Measurements from ENCODE around the gene EYS.
"Not testable (repeated sequence)": the region's sequence is repeated elsewhere in the genome, so short reads cannot be mapped to it uniquely, and the experiment has no call there.

Gene EYS

DNA sequence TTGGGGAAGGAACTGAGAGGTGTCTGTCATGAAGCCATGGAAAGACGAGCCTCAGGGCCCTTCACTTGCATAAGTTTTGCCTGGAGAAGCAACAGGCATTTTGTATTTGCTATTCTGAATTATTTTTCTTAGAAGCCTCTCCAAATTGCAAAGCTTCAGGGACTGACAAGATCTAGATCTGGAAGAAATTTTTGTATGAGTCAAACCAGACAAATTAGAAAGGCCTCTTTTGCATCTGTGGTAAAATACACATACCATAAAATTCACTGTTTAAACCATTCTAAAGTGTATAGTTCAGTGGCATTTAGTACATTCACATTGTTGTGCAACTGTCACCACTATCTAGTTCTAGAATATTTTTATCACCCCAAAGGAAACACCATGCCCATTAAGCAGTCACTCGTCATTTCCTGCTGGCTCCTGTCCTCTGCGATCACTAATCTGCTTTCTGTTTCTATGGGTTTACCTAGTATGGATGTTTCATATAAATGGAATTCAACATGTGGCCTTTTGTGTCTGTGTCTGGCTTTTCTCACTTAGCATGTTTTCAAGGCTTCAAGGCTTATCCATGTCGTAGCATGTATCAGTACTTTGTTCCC, 1802.3 kb downstream of the EYS start:
- no peak for DNase-seq (ENCODE audit: low read depth)

GRCh38 chr6:63899550-63899949, 1807.5 kb downstream of the EYS start:
- no peak for DNase-seq (ENCODE audit: low read depth)

- no peak for DNase-seq (ENCODE audit: low read depth)
Observed at GRCh38 chr6:63897952-63898351, 1809.1 kb downstream of the EYS start.

GRCh38 chr6:63897459-63897858, 1809.6 kb downstream of the EYS start:
- no peak for DNase-seq (ENCODE audit: low read depth)

- DNase-seq (ENCODE audit: low read depth): no peak
Observed at GRCh38 chr6:63888416-63888815, 1818.6 kb downstream of the EYS start.

DNA sequence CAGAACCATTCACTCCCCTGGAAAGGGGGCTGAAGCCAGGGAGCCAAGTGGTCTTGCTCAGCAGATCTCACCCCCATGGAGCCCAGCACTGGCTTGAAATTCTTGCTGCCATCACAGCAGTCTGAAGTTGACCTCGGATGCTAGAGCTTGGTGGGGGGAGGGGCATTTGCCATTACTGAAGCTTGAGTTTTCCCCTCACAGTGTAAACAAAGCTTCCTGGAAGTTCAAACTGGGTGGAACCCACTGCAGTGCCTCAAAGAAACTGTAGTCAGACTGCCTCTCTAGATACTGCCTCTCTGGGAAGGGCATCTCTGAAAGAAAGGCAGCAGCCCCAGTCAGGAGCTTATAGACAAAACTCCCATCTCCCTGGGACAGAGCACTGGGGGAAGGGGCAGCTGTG, 1819.2 kb downstream of the EYS start:
- DNase-seq (ENCODE audit: low read depth): not testable (repeated sequence)

DNA sequence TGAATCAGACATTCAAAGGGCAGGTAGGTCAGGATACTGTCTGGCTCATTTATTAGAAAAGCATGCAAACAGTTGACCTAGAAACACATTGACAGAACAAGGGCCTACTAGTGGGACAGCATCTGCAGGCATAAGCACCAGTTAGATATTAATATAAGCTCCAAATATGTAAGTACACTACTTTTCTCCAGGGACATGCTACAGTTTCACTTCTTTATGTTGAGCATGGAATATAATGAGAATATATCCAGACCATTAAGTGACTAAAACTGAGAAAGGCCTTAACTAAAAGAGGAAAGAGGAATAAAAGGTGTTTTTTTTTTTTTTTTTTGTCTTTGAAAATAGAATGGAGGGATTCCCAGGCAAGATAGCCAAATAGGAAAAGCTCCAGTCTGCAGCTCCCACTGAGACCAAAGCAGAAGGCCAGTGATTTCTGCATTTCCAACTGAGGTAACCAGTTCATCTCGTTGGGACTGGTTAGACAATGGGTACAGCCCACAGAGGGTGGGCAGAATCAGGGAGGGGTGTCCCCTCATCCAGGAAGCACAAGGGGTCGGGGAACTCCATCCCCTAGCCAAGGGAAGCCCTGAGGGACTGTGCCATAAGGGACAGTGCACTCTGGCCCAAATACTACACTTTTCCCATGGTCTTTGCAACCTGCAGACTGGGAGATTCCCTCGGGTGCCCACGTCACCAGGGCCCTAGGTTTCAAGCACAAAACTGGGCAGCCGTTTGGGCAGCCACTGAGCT, 1819.8 kb downstream of the EYS start:
- DNase-seq (ENCODE audit: low read depth): no peak

DNA sequence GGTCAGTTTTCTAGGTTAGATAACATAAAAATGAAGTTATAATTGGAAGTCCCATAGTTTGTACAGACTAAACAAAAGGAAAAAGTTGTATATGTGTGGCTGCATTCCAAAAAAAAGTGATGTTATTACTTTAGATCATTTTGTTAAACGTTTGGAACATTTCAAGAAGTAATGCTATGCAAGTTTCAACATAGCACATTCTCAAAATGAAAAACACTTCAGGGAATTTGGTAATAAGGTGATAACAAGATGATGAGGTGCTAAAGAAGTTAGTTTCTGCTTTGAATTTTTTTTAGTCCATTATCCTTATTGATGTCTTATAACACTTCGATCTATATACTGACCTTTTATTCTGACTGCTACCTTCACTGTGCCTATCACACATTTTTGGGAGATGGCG, 1820.7 kb downstream of the EYS start:
- DNase-seq (ENCODE audit: low read depth): no peak

DNA sequence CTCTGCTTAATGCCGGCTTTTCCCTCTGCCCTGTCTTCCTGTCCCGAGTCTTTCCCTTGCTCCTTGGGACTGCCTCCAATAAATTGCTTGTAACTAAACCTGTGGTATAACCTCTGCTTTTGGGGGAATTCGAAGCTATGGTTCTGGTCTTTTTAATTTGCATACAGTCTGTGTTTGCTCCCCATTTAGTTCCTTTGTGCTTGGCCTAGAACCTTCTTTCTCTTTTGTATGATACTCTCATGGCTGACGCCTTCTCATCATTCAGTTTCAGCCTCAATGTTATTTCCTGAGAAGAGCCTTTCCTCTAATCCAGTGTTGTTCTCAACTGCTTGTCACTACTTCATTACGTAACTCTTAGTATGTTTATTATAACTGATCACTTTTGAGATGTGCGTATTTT, 1823.4 kb downstream of the EYS start:
- no peak for DNase-seq (ENCODE audit: low read depth)

GRCh38 chr6:63882208-63882607, 1824.8 kb downstream of the EYS start:
- no peak for DNase-seq (ENCODE audit: low read depth)

DNA sequence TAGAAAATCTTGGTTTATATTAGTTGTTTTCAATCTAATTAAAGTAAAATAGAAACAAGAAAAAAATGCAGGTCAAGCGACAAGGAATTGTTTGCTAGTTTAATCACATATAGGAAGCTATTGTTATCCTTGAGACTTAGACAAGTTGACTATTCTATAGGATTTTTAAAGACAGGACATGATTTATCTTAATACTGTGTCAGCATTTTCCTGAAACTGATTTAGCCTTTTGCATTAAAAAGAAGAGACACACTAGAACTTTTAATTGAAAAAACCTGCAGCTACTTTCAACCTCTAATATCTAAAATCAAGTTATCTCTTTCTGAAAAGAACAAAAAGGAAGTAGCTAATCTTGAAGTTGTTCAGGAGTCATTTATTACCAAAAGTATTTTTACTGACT, 1825.2 kb downstream of the EYS start:
- DNase-seq (ENCODE audit: low read depth): no peak

DNA sequence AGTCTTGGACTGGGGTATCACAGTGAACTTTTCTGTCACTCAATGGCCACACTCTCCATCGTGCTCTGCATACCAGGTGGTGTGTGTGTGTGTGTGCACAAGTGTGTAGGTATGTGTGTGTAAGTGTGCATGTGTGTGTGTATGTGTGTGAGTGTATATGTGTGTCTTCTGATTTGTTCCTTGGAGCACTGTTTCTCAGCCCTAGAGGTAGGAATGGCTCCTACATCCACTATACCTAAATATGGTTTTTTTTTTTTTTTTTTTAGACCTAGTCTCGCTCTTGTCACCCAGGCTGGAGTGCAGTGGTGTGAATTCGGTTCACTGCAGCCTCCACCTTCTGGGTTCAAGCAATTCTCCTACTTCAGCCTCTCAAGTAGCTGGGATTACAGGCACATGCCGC, 1834.8 kb downstream of the EYS start:
- no peak for DNase-seq (ENCODE audit: low read depth)

GRCh38 chr6:63868351-63868750, 1838.7 kb downstream of the EYS start:
- no peak for DNase-seq (ENCODE audit: low read depth)

DNA sequence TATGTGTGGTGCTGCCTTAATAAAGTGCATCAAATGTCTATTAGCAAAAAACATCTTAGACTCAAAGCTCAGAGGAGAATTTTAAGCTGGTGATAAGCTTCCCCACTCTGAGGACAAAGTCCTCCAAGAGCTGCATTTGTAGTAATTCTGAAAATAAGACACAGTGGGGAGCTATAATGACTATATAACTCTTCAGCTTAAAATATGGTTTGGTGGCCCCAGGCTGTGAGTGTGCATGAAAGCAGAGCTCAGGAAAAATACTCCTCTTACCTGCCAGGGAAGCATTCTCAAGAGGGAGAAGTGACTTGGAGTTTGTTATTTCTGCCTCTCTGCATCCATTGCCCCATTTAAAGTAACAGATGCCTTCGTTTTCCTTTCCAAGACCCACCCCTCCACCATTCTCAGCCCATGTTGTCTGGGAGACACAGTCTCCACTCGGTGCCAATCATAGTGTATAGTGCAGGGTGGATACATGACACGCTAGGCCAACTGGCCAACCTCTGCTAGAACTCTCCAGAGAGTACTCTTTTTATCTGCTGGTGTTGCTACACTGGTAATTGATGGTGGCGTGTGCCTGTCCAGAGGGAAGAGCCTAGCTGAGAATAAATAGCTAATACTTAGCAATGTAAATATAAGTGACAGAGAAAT, 1842.2 kb downstream of the EYS start:
- DNase-seq (ENCODE audit: low read depth): no peak

DNA sequence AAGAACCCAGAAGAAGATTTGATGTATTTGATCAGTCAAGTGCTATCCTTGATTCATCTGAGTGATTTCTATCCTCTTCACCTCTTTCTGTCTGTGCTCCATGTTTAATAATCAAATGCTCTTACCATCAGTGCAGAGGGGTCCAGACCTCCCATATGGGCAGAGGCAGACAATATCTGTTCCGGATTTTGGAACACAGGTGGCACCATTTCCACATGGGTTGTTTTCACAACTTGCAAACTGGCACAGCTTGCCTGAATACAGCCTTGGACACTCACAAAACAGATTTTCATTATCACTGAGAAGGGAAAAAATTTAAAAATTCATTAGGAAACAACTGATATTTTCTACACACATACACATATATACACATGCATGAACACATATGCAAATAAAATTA, 1843.0 kb downstream of the EYS start:
- DNase-seq (ENCODE audit: low read depth): no peak

- DNase-seq (ENCODE audit: low read depth): no peak
Observed at GRCh38 chr6:63862486-63863198, 1844.4 kb downstream of the EYS start.

DNA sequence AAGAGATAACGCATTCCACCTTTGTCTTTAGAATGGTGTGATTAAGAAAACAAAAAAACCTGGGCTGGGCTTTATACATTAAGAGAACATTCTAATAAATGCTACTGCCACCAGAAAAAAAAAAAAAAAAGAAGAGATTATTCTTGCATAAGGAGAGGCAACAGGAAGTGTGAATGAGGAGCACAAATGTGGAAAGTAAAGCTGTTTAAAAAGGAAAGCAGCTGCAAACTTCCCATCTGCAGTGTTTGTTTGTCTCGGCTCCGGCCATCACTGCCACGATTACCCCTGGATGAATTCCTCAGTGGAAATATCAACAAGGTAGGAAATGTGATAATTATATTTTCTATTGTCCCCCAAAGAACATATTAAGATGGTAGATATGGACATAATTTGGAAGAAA, 1847.5 kb downstream of the EYS start:
- no peak for DNase-seq (ENCODE audit: low read depth)

DNA sequence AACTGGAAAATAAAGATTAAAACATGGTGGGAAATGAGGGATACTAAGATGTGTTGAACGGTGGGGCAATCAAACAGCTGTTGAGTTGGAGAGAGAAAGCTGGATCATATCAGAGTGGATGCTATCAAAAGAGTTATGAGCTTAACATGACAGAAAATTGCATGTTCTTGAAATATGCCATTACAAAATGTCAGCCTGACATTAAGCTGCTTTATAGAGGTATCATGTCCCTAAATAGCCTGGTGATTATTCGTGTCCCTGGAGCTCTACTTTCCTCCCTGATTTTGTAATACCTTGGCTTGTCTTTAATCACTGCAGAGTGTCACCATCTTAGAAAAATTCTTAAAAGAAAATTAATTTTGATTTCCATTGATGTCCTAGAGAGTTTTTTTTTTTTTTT, 1848.3 kb downstream of the EYS start:
- no peak for DNase-seq (ENCODE audit: low read depth)

DNA sequence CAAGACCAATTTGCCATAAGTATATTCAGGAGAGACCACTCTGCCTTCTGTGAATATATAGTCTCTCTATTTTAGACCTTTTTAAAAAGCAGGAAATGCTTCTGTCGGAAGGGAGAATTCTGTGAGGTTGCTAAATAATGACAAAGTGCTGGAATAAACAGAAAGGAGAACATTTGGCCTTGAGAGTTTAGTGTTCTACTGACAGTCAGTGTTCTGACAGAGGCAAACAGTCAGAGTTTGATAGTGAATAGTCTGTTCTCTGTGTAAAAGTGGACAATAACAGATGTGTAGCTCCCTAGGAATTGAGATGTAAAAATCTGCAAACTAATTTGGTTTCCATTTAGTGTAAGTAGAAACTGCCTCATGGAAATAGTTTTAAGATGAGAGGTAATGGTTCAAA, 1850.8 kb downstream of the EYS start:
- no peak for DNase-seq (ENCODE audit: low read depth)

- no peak for DNase-seq (ENCODE audit: low read depth)
Observed at GRCh38 chr6:63844287-63844686, 1862.7 kb downstream of the EYS start.

DNA sequence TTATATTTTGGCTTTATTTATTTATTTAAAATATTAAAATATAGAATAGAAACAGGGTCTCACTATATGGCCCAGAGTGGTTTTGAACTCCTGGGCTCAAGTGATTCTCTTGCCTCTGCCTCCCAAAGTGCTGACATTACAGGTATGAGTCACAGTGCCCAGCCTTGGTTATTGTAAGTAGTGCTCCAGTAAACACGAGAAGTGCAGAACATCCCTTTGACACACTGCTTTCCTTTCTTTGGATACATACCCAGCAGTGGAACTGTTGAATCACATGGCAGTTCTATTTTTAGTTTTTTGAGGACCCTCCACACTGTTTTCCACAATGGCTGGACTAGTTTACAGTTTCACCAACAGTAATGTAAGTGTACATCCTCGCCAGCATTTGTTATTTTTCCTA, 1867.5 kb downstream of the EYS start:
- no peak for DNase-seq (ENCODE audit: low read depth)

DNA sequence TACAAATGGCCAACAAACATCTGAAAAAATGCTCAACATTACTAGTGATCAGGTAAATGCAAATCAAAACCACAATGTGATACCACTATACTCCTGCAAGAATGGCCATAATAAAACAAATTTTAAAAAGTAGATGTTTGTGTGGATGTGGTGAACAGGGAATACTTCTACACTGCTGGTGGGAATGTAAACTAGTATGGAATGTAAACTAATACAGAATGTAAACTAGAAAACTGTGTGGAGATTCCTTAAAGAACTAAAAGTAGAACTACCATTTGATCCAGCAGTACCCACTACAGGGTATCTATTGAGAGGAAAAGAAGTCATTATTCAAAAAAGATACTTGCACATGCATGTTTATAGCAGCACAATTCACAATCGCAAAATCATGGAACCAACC, 1878.3 kb downstream of the EYS start:
- DNase-seq (ENCODE audit: low read depth): not testable (repeated sequence)

GRCh38 chr6:63824722-63825121, 1882.3 kb downstream of the EYS start:
- no peak for DNase-seq (ENCODE audit: low read depth)
